WTC11 (cell line): ENCODE data around the gene PUSL1.

Experiments
- ESRRA ChIP-seq: sonication (generic); formaldehyde crosslinking; IDR thresholded peaks from 2 replicates; pipeline ENCODE4 v1.8.1; 2022; ENCODE audit warnings: mild to moderate bottlenecking, missing genetic modification reagents, borderline replicate concordance
- TF ChIP-seq, protein P1 (sequence below): sonication (generic); formaldehyde crosslinking; IDR thresholded peaks from 2 replicates; pipeline ENCODE4 v1.8.1; 2022; ENCODE audit warnings: low read depth, missing genetic modification reagents, borderline replicate concordance
- TF ChIP-seq, protein P2 (sequence below): fragments of 200-600 bp; IDR thresholded peaks from 2 replicates; pipeline ENCODE4 v1.8.0; 2022; ENCODE audit warnings: antibody characterized with exemption
- TF ChIP-seq, protein P3 (sequence below): sonication (generic); formaldehyde crosslinking; IDR thresholded peaks from 2 replicates; pipeline ENCODE4 v1.8.0; 2022; ENCODE audit warnings: mild to moderate bottlenecking, missing genetic modification reagents
- TF ChIP-seq, protein P4 (sequence below): sonication (generic); formaldehyde crosslinking; IDR thresholded peaks from 2 replicates; pipeline ENCODE4 v1.8.1; 2023; ENCODE audit warnings: mild to moderate bottlenecking, missing genetic modification reagents, moderate library complexity

DNA sequence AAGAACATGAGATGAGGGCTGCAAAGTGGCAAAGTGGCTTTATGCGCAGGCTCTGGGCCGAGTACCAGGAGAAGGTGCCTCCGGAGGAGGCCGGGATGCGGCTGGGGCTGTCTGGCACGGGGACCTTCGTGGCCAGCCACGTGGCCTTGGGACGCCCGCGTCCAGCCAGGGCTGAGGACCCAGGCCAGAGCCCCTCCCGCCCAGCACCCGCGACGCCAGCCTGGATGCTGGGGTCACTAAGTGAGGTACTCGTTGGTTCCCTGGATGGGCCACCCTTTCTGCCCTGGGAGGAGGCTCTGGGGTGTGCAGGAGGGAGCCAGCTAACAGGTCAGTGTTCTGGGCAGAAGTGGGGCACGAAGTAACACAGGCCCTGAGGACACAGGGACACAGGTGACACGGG, 15.5 kb upstream of the PUSL1 start:
- TF ChIP-seq, protein P1, sequence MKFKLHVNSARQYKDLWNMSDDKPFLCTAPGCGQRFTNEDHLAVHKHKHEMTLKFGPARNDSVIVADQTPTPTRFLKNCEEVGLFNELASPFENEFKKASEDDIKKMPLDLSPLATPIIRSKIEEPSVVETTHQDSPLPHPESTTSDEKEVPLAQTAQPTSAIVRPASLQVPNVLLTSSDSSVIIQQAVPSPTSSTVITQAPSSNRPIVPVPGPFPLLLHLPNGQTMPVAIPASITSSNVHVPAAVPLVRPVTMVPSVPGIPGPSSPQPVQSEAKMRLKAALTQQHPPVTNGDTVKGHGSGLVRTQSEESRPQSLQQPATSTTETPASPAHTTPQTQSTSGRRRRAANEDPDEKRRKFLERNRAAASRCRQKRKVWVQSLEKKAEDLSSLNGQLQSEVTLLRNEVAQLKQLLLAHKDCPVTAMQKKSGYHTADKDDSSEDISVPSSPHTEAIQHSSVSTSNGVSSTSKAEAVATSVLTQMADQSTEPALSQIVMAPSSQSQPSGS, result no peak
- TF ChIP-seq, protein P2, sequence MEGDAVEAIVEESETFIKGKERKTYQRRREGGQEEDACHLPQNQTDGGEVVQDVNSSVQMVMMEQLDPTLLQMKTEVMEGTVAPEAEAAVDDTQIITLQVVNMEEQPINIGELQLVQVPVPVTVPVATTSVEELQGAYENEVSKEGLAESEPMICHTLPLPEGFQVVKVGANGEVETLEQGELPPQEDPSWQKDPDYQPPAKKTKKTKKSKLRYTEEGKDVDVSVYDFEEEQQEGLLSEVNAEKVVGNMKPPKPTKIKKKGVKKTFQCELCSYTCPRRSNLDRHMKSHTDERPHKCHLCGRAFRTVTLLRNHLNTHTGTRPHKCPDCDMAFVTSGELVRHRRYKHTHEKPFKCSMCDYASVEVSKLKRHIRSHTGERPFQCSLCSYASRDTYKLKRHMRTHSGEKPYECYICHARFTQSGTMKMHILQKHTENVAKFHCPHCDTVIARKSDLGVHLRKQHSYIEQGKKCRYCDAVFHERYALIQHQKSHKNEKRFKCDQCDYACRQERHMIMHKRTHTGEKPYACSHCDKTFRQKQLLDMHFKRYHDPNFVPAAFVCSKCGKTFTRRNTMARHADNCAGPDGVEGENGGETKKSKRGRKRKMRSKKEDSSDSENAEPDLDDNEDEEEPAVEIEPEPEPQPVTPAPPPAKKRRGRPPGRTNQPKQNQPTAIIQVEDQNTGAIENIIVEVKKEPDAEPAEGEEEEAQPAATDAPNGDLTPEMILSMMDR, result no peak
- TF ChIP-seq, protein P3, sequence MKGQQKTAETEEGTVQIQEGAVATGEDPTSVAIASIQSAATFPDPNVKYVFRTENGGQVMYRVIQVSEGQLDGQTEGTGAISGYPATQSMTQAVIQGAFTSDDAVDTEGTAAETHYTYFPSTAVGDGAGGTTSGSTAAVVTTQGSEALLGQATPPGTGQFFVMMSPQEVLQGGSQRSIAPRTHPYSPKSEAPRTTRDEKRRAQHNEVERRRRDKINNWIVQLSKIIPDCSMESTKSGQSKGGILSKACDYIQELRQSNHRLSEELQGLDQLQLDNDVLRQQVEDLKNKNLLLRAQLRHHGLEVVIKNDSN (CRISPR knock-in tag), result no peak
- TF ChIP-seq, protein P4, sequence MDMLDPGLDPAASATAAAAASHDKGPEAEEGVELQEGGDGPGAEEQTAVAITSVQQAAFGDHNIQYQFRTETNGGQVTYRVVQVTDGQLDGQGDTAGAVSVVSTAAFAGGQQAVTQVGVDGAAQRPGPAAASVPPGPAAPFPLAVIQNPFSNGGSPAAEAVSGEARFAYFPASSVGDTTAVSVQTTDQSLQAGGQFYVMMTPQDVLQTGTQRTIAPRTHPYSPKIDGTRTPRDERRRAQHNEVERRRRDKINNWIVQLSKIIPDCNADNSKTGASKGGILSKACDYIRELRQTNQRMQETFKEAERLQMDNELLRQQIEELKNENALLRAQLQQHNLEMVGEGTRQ (CRISPR knock-in tag), result no peak
- no peak for TF ChIP-seq ESRRA (CRISPR knock-in tag)
